HuH-7.5 (cell line): Measurements from ENCODE around the gene SLC4A8.
"Not testable (repeated sequence)": the region's sequence is repeated elsewhere in the genome, so short reads cannot be mapped to it uniquely, and the experiment has no call there.

Experiments
- DNase-seq: peaks from one replicate; pipeline ENCODE4 v3.0.0; 2011; ENCODE audit warnings: low spot score

The SLC4A8 gene

DNA sequence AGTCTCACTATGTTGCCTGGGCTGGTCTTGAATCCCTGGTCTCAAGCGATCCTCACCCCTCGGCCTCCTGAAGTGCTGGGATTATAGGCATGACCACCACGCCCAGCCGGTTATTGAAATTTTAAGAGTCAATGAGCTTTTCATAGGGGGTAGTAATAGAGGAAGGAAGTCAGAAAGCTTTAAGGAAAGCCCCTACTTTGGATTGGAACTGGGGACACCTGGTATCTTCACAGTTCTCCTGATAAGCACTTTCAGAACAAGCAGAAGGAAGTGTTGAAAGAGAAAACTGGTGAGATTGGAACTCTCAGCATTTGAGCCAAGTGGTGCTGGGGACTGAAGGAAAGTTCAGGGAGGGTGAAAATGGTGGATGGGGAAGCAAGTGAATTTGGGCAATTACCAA, 5.1 kb downstream of the SLC4A8 start:
- DNase-seq, result no peak

DNA sequence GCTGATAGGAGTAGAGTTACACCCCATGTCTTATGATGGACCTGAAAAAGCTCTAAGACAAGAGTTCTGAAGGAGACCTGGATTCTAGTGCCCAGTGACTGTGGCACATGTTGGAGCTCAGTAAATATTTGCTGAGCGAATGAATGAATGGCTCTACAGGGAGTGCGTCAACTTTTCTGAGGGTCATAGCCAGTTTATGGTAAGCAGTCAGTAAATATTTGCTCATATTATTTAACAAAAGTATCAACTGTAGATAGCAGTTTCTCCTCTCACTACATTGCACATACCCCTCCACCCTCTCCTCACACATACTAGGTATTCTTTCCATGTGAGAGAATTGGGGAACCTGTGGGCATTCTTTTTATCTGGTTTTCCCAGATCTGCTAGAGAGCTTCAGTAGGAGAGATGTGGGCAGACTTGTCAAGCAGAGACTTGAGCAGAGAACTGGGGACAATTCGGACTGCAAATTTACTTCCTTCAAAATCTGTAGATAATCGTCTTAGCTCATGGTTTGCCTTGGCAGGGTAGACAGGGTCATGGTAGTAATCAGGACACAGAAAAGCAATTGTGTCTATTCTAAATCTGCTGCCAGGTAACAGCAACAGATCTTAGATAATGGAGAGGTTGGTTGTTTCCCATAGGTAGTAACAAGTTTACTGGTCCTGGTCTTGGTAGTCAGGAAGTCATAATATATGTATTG, 5.7 kb downstream of the SLC4A8 start:
- peak; percentile 56 for DNase-seq

GRCh38 chr12:51432921-51433320, 8.3 kb downstream of the SLC4A8 start:
- no peak for DNase-seq

- DNase-seq, result no peak
Measured at GRCh38 chr12:51434305-51434704, 9.7 kb downstream of the SLC4A8 start.

- no peak for DNase-seq
Measured at GRCh38 chr12:51437431-51437830, 12.8 kb downstream of the SLC4A8 start.

DNA sequence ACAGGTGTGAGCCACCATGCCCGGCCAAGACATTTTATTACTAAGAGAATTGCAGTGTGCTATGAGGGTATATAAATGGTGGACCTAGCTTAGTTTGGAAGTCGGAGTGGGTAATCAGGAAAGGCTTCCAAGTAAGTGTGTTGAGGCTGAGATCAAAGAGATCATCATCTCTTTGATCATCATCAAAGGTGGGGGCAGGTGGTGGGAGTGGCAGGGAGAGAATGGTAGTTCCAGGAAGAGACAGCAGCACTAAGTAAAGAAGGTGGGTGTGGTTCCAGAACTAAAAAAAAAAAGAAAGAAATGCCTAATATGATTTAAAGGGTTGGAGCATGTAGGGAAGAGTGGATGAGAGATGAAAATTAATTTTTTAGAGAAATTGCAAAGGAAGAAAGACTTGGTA, 14.7 kb downstream of the SLC4A8 start:
- DNase-seq, result no peak

GRCh38 chr12:51441583-51441982, 17.0 kb downstream of the SLC4A8 start:
- no peak for DNase-seq

DNA sequence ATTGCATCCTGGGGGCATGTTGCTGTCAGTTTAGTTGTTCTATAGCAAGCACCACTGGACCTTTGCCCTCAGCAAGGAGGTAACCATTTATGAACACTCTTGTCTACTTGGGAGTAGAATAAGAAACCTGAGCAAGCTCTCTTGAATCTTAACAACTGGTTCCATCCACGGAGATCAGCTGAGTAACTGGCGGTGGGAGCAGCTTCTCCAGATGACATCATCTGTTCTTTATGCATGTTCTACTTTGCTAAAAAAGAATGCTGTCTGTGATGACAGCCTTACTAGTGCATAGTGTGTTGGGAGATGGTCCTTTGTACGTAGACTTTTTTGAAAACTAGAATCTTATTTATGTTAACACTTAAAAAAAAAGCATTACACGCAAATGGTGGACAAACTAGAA, 17.7 kb downstream of the SLC4A8 start:
- no peak for DNase-seq

GRCh38 chr12:51443573-51443972, 18.9 kb downstream of the SLC4A8 start:
- no peak for DNase-seq

DNA sequence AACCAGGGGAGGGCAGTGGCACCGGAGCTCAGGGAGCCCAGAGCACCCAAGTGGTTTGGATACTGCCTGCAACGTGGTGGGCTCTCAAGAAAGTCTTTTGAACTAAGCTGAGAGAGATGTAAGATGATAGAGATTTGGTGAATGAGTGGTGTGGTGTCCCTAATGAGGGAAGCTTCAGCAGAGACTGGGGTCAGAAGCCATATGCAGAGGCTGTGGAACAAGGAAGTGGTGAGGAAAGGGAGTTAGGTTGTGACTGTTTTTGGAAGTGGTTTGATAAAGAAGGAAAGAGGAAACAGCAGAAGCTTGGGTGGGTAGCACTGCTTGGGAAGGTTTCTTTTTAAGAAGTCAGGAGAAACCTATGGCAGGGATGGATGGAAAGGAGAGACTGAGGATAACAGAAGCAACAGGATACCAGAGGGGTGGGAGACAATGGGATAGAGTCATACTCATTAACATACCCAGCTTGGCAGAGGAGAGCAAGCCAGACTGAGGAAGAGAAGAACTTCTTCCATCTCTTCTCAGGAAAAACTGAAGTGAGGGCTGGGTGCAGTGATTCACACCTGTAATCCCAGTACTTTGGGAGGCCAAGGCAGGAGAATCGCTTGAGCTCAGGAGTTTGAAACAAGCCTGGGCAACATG, 24.1 kb downstream of the SLC4A8 start:
- no peak for DNase-seq

DNA sequence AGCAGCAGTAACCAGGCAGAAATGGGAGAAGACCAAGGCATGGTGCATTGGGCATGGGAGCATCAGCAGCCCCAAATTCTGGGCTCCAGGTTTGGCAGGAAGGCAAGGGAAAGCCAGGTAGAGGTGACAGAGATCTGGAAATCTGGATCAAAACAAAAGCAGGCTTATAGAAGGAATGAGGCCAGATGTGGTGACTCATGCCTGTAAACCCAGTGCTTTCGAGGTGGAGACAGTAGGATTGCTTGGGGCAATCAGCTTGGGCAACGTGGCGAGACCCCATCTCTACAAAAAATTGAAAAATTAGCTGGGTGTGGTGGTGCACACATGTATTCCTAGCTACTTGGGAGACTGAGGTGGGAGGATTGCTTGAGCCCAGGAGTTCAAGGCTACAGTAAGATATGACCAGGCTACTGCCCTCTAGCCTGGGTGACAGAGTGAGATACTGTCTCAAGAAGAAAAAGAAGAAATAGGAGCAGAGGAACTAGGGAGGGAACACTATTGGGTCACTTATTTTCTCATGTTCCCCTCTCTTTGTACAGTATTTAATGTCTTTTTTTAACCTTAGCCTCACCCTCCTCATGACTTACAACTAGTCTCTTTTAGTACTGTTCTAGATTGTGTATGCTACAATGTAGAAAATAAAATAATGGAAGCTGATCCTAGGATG, 25.1 kb downstream of the SLC4A8 start:
- DNase-seq, result no peak

DNA sequence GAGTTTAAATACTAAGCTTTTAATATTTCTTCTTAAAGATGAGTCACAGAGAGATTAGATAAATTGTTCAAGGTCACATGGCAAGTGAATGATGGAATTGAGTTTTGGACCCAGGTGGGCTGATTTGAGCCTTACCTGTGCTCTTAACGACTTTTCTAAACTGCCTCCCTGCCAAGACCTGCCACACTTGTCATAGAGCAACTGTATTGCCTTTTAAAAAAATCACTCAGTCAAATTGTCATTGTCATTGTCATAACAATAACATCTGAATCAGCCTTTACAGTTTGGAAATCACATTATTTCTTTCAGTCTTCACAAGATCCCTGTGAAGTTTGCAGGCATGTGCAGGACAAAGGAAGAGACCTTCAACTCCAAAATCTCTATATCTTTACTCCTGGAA, 25.7 kb downstream of the SLC4A8 start:
- no peak for DNase-seq

DNA sequence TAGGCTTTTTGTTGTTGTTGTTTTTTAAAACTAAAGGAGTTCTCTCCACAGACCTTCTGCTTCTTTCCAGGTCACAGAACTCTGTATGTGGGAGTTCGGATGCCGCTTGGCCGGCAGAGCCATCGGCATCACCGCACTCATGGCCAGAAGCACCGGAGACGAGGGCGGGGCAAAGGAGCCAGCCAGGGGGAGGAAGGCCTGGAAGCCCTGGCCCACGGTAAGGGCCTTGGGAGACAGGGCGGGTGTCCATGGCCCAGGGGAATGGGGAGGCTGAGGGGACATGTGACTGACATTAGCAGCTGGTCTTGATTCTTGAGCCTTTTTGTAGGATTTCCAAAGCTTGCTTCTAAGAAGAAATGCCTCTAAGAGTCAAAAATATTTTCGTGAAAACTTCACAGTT, 26.2 kb downstream of the SLC4A8 start:
- no peak for DNase-seq

DNA sequence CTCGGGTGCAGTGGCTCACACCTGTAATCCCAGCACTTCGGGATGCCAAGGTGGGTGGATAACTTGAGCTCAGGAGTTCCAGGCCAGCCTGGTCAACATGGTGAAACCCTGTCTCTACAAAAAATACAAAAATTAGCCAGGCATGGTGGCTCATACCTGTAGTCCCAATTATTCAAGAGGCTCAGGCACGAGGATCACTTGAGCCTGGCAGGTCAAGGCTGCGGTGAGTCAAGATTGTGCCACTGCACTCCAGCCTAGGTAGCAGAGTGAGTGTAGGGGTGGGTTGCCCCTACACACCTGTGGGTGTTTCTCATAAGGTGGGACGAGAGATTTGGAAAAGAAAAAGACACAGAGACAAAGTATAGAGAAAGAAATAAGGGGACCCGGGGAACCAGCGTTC, 29.4 kb downstream of the SLC4A8 start:
- DNase-seq, result not testable (repeated sequence)

- DNase-seq, result not testable (repeated sequence)
Measured at GRCh38 chr12:51455050-51455449, 30.4 kb downstream of the SLC4A8 start.

DNA sequence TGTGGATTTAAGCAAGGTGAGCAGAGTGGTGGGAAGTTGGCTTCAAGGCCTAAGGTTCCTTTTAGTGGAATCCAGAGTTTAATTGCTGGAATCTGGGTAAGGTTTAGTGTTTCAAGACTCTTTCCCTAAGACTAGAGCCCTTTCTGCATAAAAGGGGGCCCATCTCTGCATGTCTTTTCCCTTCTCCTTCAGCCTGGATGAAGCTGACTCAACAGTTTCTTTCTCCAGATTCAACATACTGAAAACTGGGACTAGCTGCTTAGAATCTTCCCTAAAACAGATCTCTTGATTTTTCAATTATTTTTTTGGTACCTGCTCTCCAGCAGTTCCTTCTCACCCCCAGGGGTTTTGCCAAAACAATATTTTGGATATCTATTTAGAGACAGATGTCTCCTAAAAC, 34.0 kb downstream of the SLC4A8 start:
- DNase-seq, result no peak

DNA sequence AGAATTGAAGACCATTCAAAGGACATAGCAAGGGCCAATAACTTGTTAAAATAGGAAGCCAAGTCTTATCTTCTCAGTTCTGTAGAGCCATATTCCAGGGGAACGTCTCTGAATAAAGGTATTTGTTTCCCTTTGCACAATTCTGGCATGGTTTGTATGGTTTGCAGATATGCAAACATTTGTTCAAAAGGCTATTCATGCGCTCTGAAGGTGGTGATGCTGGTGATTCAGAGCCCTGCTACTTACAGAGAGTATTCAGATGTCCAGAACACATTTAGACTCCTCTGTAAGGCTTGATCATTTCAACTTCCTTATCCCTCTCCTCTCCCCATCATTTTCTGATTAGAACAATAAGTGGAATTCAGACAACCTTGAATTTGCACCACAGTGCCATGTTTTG, 35.9 kb downstream of the SLC4A8 start:
- DNase-seq, result peak; percentile 35

GRCh38 chr12:51465491-51465890, 40.9 kb downstream of the SLC4A8 start:
- DNase-seq, result no peak

GRCh38 chr12:51470116-51470515, 45.5 kb downstream of the SLC4A8 start:
- no peak for DNase-seq

GRCh38 chr12:51471111-51471864, 46.7 kb downstream of the SLC4A8 start:
- DNase-seq, result no peak

GRCh38 chr12:51472984-51473383, 48.4 kb downstream of the SLC4A8 start:
- no peak for DNase-seq

- DNase-seq, result no peak
Measured at GRCh38 chr12:51473947-51474346, 49.3 kb downstream of the SLC4A8 start.

- DNase-seq, result no peak
Measured at GRCh38 chr12:51475543-51475942, 50.9 kb downstream of the SLC4A8 start.
